H1 (cell line): ENCODE data around the gene MAGI1. TPM values are rescaled to one million over a fixed set of nuclear protein-coding genes. Genes with fewer than 3 reads are reported as not detected.

ENCODE experiments used
- ASH2L ChIP-seq: fragments of 200-600, 300-600 bp; sonication (generic); IDR thresholded peaks from one replicate; pipeline ENCODE4 v1.7.1; 2017; ENCODE audit warnings: low read length
- EZH2 ChIP-seq: fragments of 200-600 bp; sonication (generic); IDR thresholded peaks from 2 replicates; pipeline ENCODE4 v1.7.1; 2012; ENCODE audit warnings: low read depth, mild to moderate bottlenecking, moderate library complexity, low read length, inconsistent platforms; ENCODE audit not compliant: severe bottlenecking
- JUND ChIP-seq: IDR thresholded peaks from 2 replicates; pipeline ENCODE4 v1.6.1; 2011; ENCODE audit warnings: mild to moderate bottlenecking, improper control_type of control experiment, low read length
- SP1 ChIP-seq: IDR thresholded peaks from 2 replicates; pipeline ENCODE4 v1.6.1; 2011; ENCODE audit warnings: low read depth, low read length
- SP2 ChIP-seq: IDR thresholded peaks from 2 replicates; pipeline ENCODE4 v1.6.1; 2012; ENCODE audit warnings: mild to moderate bottlenecking, low read length, inconsistent platforms
- SUZ12 ChIP-seq: fragments of 200-600 bp; sonication (generic); IDR thresholded peaks from 2 replicates; pipeline ENCODE4 v1.6.1; 2012; ENCODE audit warnings: mild to moderate bottlenecking, inconsistent platforms, low read length, moderate library complexity, mixed read lengths
- TEAD4 ChIP-seq: IDR thresholded peaks from 2 replicates; pipeline ENCODE4 v1.6.1; 2012; ENCODE audit warnings: low read depth, low read length, inconsistent platforms, mixed read lengths
- YY1 ChIP-seq: IDR thresholded peaks from 2 replicates; pipeline ENCODE4 v1.6.1; 2011; ENCODE audit warnings: low read depth, mild to moderate bottlenecking, low read length
- polyA plus RNA-seq, 7 experiments: library from polyadenylated mRNA; depleted of rRNA in 3 of 7; stranded (reverse) in 5 of 7; unstranded in 2 of 7; fragments of >200 nt in 5 of 7; fragments of 200-250 nt in 2 of 7; gene quantifications; 1 replicate in 5 of 7; 2 replicates in 1 of 7; 4 replicates in 1 of 7; pipeline versions ENCODE4 v1.2.1 to v1.2.3, GENCODE V29; 2011 to 2013; ENCODE audit warnings: missing spikeins in 2 of 7, mixed read lengths in 2 of 7
- total RNA-seq: library from RNA; stranded (reverse); fragmentation: NEBNext Ultra II Directional; extraction: Animal tissue kit (Norgen Biotek cat#: 25700); gene quantifications from 2 replicates; pipeline ENCODE4 v1.2.1, GENCODE V29; 2021
- TF ChIP-seq, protein P1 (sequence below): fragments of 300-600 bp; sonication (generic); IDR thresholded peaks from 2 replicates; pipeline ENCODE4 v1.7.1; 2012; ENCODE audit warnings: low read length, moderate library complexity, mild to moderate bottlenecking, inconsistent platforms; ENCODE audit not compliant: insufficient replicate concordance

The MAGI1 gene
- total and polyA plus RNA-seq, 2 of the 8 experiments (the other 6 are each of a cell fraction or from before 2014, with no cell fraction given) = 19.8 to 78.0 TPM

DNA sequence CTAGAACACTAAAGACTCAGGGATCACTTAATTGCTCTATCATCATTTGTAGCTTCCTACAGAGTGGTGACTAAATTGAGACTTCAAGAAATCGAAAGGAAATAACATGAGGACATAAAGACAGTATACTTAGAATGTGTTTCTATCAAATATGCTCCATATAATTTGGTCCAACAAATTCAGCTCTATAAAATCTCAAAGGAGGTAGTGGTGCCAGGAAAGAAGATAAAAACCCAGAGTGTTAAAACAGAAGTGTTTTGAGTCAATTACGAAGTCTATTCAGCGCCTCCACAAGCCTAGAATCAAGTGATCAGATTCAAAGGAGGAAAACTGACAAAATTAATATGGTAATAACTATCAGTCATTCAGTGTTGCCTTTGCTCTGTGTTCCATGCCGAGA, 22.9 kb downstream of the MAGI1 start (continued):
- TF ChIP-seq, protein P1, sequence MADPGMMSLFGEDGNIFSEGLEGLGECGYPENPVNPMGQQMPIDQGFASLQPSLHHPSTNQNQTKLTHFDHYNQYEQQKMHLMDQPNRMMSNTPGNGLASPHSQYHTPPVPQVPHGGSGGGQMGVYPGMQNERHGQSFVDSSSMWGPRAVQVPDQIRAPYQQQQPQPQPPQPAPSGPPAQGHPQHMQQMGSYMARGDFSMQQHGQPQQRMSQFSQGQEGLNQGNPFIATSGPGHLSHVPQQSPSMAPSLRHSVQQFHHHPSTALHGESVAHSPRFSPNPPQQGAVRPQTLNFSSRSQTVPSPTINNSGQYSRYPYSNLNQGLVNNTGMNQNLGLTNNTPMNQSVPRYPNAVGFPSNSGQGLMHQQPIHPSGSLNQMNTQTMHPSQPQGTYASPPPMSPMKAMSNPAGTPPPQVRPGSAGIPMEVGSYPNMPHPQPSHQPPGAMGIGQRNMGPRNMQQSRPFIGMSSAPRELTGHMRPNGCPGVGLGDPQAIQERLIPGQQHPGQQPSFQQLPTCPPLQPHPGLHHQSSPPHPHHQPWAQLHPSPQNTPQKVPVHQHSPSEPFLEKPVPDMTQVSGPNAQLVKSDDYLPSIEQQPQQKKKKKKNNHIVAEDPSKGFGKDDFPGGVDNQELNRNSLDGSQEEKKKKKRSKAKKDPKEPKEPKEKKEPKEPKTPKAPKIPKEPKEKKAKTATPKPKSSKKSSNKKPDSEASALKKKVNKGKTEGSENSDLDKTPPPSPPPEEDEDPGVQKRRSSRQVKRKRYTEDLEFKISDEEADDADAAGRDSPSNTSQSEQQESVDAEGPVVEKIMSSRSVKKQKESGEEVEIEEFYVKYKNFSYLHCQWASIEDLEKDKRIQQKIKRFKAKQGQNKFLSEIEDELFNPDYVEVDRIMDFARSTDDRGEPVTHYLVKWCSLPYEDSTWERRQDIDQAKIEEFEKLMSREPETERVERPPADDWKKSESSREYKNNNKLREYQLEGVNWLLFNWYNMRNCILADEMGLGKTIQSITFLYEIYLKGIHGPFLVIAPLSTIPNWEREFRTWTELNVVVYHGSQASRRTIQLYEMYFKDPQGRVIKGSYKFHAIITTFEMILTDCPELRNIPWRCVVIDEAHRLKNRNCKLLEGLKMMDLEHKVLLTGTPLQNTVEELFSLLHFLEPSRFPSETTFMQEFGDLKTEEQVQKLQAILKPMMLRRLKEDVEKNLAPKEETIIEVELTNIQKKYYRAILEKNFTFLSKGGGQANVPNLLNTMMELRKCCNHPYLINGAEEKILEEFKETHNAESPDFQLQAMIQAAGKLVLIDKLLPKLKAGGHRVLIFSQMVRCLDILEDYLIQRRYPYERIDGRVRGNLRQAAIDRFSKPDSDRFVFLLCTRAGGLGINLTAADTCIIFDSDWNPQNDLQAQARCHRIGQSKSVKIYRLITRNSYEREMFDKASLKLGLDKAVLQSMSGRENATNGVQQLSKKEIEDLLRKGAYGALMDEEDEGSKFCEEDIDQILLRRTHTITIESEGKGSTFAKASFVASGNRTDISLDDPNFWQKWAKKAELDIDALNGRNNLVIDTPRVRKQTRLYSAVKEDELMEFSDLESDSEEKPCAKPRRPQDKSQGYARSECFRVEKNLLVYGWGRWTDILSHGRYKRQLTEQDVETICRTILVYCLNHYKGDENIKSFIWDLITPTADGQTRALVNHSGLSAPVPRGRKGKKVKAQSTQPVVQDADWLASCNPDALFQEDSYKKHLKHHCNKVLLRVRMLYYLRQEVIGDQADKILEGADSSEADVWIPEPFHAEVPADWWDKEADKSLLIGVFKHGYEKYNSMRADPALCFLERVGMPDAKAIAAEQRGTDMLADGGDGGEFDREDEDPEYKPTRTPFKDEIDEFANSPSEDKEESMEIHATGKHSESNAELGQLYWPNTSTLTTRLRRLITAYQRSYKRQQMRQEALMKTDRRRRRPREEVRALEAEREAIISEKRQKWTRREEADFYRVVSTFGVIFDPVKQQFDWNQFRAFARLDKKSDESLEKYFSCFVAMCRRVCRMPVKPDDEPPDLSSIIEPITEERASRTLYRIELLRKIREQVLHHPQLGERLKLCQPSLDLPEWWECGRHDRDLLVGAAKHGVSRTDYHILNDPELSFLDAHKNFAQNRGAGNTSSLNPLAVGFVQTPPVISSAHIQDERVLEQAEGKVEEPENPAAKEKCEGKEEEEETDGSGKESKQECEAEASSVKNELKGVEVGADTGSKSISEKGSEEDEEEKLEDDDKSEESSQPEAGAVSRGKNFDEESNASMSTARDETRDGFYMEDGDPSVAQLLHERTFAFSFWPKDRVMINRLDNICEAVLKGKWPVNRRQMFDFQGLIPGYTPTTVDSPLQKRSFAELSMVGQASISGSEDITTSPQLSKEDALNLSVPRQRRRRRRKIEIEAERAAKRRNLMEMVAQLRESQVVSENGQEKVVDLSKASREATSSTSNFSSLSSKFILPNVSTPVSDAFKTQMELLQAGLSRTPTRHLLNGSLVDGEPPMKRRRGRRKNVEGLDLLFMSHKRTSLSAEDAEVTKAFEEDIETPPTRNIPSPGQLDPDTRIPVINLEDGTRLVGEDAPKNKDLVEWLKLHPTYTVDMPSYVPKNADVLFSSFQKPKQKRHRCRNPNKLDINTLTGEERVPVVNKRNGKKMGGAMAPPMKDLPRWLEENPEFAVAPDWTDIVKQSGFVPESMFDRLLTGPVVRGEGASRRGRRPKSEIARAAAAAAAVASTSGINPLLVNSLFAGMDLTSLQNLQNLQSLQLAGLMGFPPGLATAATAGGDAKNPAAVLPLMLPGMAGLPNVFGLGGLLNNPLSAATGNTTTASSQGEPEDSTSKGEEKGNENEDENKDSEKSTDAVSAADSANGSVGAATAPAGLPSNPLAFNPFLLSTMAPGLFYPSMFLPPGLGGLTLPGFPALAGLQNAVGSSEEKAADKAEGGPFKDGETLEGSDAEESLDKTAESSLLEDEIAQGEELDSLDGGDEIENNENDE = no peak
- TF ChIP-seq ASH2L (no peak), SP1 (no peak), EZH2 (no peak), SP2 (no peak), JUND (no peak), TEAD4 (no peak), SUZ12 (no peak), YY1 (no peak)
